Heart left ventricle (tissue), 16 donors: Measurements from ENCODE around the gene BRICD5. TPM values are rescaled to one million over a fixed set of nuclear protein-coding genes. Genes with fewer than 3 reads are reported as not detected.

Source experiments
- ATAC-seq, 4 donors: fragments of 200-7000 bp; cut with Tn5 transposase; one replicate each; pipeline ENCODE4 v1.9.1; 2020 to 2022; ENCODE audit warnings: moderate library complexity in 4 of 4, mild to moderate bottlenecking in 3 of 4, moderate number of reproducible peaks in 1 of 4
- DNase-seq, 5 donors: peaks; one replicate each; pipeline ENCODE4 v3.0.0-alpha.2; 2020
- H3K27ac ChIP-seq, 12 donors: fragments of 200-600 bp; sonication (generic) in 4 of 12; one replicate each; pipeline versions ENCODE4 v1.5.0 to v1.8.0; 2016 to 2022; ENCODE audit warnings: mild to moderate bottlenecking in 2 of 12
- H3K27me3 ChIP-seq, 9 donors: fragments of 200-600 bp; sonication (generic) in 2 of 9; one replicate each; pipeline versions ENCODE4 v1.5.1 to v1.8.0; 2016 to 2022; ENCODE audit warnings: mild to moderate bottlenecking in 3 of 9
- H3K36me3 ChIP-seq, 9 donors: fragments of 200-600 bp; sonication (generic) in 2 of 9; one replicate each; pipeline versions ENCODE4 v1.5.0 to v1.8.0; 2018 to 2022; ENCODE audit warnings: mild to moderate bottlenecking in 2 of 9
- H3K4me1 ChIP-seq, 12 donors: fragments of 200-600 bp; sonication (generic) in 4 of 12; one replicate each; pipeline versions ENCODE4 v1.5.0 to v1.8.0; 2016 to 2022; ENCODE audit warnings: mild to moderate bottlenecking in 3 of 12
- H3K4me3 ChIP-seq, 12 donors: fragments of 200-600 bp; sonication (generic) in 4 of 12; one replicate each; pipeline versions ENCODE4 v1.5.0 to v1.8.0; 2017 to 2022; ENCODE audit warnings: mild to moderate bottlenecking in 9 of 12, moderate library complexity in 4 of 12
- H3K9me3 ChIP-seq, 12 donors: fragments of 200-600 bp; sonication (generic) in 4 of 12; one replicate each; pipeline versions ENCODE4 v1.5.0 to v1.8.0; 2016 to 2022; ENCODE audit warnings: mild to moderate bottlenecking in 1 of 12
- CTCF ChIP-seq, 12 donors: fragments of 200-600 bp; sonication (generic) in 4 of 12; IDR thresholded peaks; one replicate each; pipeline versions ENCODE4 v1.5.0 to v1.8.0; 2018 to 2022; ENCODE audit warnings: antibody characterized with exemption in 12 of 12, mild to moderate bottlenecking in 5 of 12
- POLR2A ChIP-seq, 2 donors: fragments of 450-650 bp; IDR thresholded peaks; one replicate each; pipeline ENCODE4 v1.6.1; 2017; ENCODE audit warnings: antibody characterized with exemption in 2 of 2, mild to moderate bottlenecking in 2 of 2, moderate library complexity in 2 of 2
- WGBS, 4 donors: extraction: QIAGEN DNeasy Blood & Tissue Kit in 2 of 4; methylation state at CpG; one replicate each; pipeline versions ENCODE4 v1.1.5 to v1.1.7; 2013 to 2018; 5-methylcytosine and 5-hydroxymethylcytosine counted together
- intact Hi-C, 10 donors: fragments of 100-400 bp; cut with DNase I; formaldehyde crosslinking; loops; one replicate each; pipeline versions ENCODE4 v1.11.1 to v1.14.2; 2022
- polyA plus RNA-seq, 2 donors: library from polyadenylated mRNA; stranded (reverse); fragments of 200-250 nt; gene quantifications; one replicate each; pipeline ENCODE4 v1.2.3, GENCODE V29; 2013
- total RNA-seq, 9 donors: library from RNA; depleted of rRNA in 2 of 9; stranded (reverse); fragments of >200 nt in 2 of 9; fragmentation: NEBNext Ultra II Directional in 3 of 9; extraction: Animal tissue kit (Norgen Biotek cat#: 25700) in 3 of 9; gene quantifications; one replicate each; pipeline versions ENCODE4 v1.1.0 to v1.2.4, GENCODE V29; 2016 to 2023
- donor health status: ischemic (EF 13 %, LVEDD 7.1; RV severe dilation, severe dysfunction).
- donor health status: healthy with polysubstance abuse.
- donor health status: DM: no; HTN: yes; CAD: no.
- donor health status: DM: no; HTN: no; CAD: no.
- donor health status: ischemic (EF 25% LVEDD 6.9; RV normal size, moderate dysfunction).
- donor health status: ischemic (EF 25% LVEDD 5.7; RV mildly dilated, moderate dysfunction).
- donor health status: healthy.
- donor health status: DM: yes; HTN: yes; CAD: no.
- donor health status: ischemic (EF 35%, LVEDD 5.7; RV mildly dilated, moderate dysfunction).
- donor health status: nonischemic (EF 11% LVEDD 7.7; RV severe dilation, severe dysfunction).
- donor health status: DM: yes; HTN: yes; CAD: no.
- donor health status: PGD.
- donor health status: ischemic (EF 29% LVEDD 5.4; RV normal size, mild dysfunction).
- donor health status: nonischemic (EF 23%, LVEDD 6.1; RV moderate dilation, normal function).

BRICD5 gene
- total and polyA plus RNA-seq, 11 donors = 1.7 to 11.7 (median 5.5) TPM

GRCh38 chr16:2174396-2175131 lies 36.1 kb downstream of the BRICD5 start:
- no peak overlapping the region for H3K4me3 ChIP-seq
- peaks cover 0 to 74% (median 55%) of the 10 kb centered on the region in 9 donors for H3K36me3 ChIP-seq
- intact Hi-C loops = no loop called here
- no peaks in the 10 kb centered on the region for H3K27me3 ChIP-seq
- peaks cover 0 to 4% (median 0%) of the 10 kb centered on the region in 12 donors for H3K4me1 ChIP-seq
- WGBS, 4 donors = 85 to 92% (median 89%) methylated on average over 17 to 21 of the region's 21 CpGs
- TF ChIP-seq POLR2A (IDR thresholded peaks at IDR 0.05) = no peak
- TF ChIP-seq CTCF (IDR thresholded peaks at IDR 0.05) = no peak
- ATAC-seq = no peak
- H3K27ac ChIP-seq = no peak overlapping the region
- DNase-seq = no peak
- H3K9me3 ChIP-seq = no peaks in the 10 kb centered on the region

- no peaks in the 10 kb centered on the region for H3K9me3 ChIP-seq
- no peak overlapping the region for H3K4me3 ChIP-seq
- no peak overlapping the region for H3K27ac ChIP-seq
- WGBS, 4 donors = 94 to 100% (median 95%) methylated on average over 2 to 4 of the region's 4 CpGs
- peaks cover 0 to 7% (median 0%) of the 10 kb centered on the region in 12 donors for H3K4me1 ChIP-seq
- DNase-seq (no peak), ATAC-seq (no peak)
- intact Hi-C loops = no loop called here
- TF ChIP-seq POLR2A (IDR thresholded peaks at IDR 0.05) (no peak), CTCF (IDR thresholded peaks at IDR 0.05) (no peak)
- no peaks in the 10 kb centered on the region for H3K27me3 ChIP-seq
- H3K36me3 ChIP-seq = peaks cover 0 to 77% (median 55%) of the 10 kb centered on the region in 9 donors
Observed at GRCh38 chr16:2173916-2174315, 36.7 kb downstream of the BRICD5 start.

GRCh38 chr16:2173366-2173765 lies 37.3 kb downstream of the BRICD5 start:
- TF ChIP-seq POLR2A (IDR thresholded peaks at IDR 0.05) = no peak
- TF ChIP-seq CTCF (IDR thresholded peaks at IDR 0.05) = no peak
- Histone ChIP-seq H3K4me1 (peaks cover 0 to 7% (median 0%) of the 10 kb centered on the region in 12 donors), H3K27me3 (no peaks in the 10 kb centered on the region), H3K36me3 (peaks cover 0 to 78% (median 57%) of the 10 kb centered on the region in 9 donors), H3K27ac (no peak overlapping the region), H3K4me3 (no peak overlapping the region), H3K9me3 (no peaks in the 10 kb centered on the region)
- WGBS, 4 donors = 80 to 90% (median 88%) methylated on average over 6 to 14 of the region's 14 CpGs
- intact Hi-C loops = no loop called here
- no peak for ATAC-seq
- no peak for DNase-seq

- H3K27me3 ChIP-seq = no peaks in the 10 kb centered on the region
- TF ChIP-seq CTCF (IDR thresholded peaks at IDR 0.05) = no peak
- TF ChIP-seq POLR2A (IDR thresholded peaks at IDR 0.05) = no peak
- no peak overlapping the region for H3K4me3 ChIP-seq
- 92 to 96% (median 94%) methylated on average over 28 to 29 of the region's 29 CpGs for WGBS, 4 donors
- ATAC-seq (no peak), DNase-seq (no peak)
- no peaks in the 10 kb centered on the region for H3K9me3 ChIP-seq
- H3K4me1 ChIP-seq = peaks cover 0 to 7% (median 0%) of the 10 kb centered on the region in 12 donors
- no peak overlapping the region for H3K27ac ChIP-seq
- H3K36me3 ChIP-seq = peaks cover 0 to 83% (median 55%) of the 10 kb centered on the region in 9 donors
- intact Hi-C loops = no loop called here
Observed at GRCh38 chr16:2172688-2173335, 37.9 kb downstream of the BRICD5 start.
